ENCODE measurements around the gene OAS3. TPM values are rescaled to one million over a fixed set of nuclear protein-coding genes. Genes with fewer than 3 reads are reported as not detected.

The OAS3 gene
- total RNA-seq, 1 experiment from 2014 or later: 29.5 TPM

- Histone ChIP-seq H3K9me2 (ENCODE audit: insufficient read depth) (no peaks in the 10 kb centered on the region), H3K27me3 (ENCODE audit: insufficient read depth, low read length) (no peaks in the 10 kb centered on the region), H3K9ac (ENCODE audit: low read length) (no peak overlapping the region), H3K9me3 (ENCODE audit: control insufficient read depth in 1 of 2, insufficient read depth in 1 of 2, low read depth in 1 of 2, low read length in 2 of 2) (no peaks in the 10 kb centered on the region), H2AFZ (ENCODE audit: low read depth, low read length, poor library complexity, severe bottlenecking) (no peak overlapping the region), H3K4me2 (ENCODE audit: low read length) (no peak overlapping the region), H3K79me2 (ENCODE audit: insufficient read depth, low read length) (no peaks in the 10 kb centered on the region), H3K27ac (ENCODE audit: low read depth, low read length) (no peak overlapping the region), H4K20me1 (ENCODE audit: insufficient read depth) (no peaks in the 10 kb centered on the region), H3K4me3 (replicated peaks in 1 of 2; ENCODE audit: low read depth in 1 of 2, low read length in 2 of 2) (no peak overlapping the region), H3K36me3 (ENCODE audit: control insufficient read depth in 1 of 2, insufficient read depth in 2 of 2, low read length in 2 of 2) (no peaks in the 10 kb centered on the region), H3K4me1 (ENCODE audit: control insufficient read depth in 1 of 2, insufficient read depth in 2 of 2, low read length in 2 of 2) (peaks cover 0 to 4% of the 10 kb centered on the region in 2 experiments; a peak in 2 of 4 replicates)
- DNase-seq (ENCODE audit: low read depth, low spot score) (no peak), ATAC-seq (no peak)
- intact Hi-C loops (cut with micrococcal nuclease): no loop called here
- no peak for TF ChIP-seq CEBPB (IDR thresholded peaks at IDR 0.05; ENCODE audit: low read depth)
- TF ChIP-seq CTCF (IDR thresholded peaks at IDR 0.05 in 2 of 3, conservative IDR thresholded peaks at IDR 0.05 in 1 of 3; ENCODE audit: borderline replicate concordance in 1 of 3, insufficient read depth in 1 of 3, low read depth in 2 of 3, low read length in 2 of 3): no peak
- no peak for TF ChIP-seq POLR2AphosphoS5 (IDR thresholded peaks at IDR 0.05; ENCODE audit: low read depth, low read length)
- TF ChIP-seq ATF3 (IDR thresholded peaks at IDR 0.05): no peak
- TF ChIP-seq ZFX (IDR thresholded peaks at IDR 0.05): no peak
- CTCF ChIA-PET: interaction anchor here (1.6 kb wide), 1 partner anchor 9 kb away, joined by 4 read pairs; no protein-coding TSS in a partner anchor
- POLR2A ChIA-PET: no interaction called here
- RAD21 ChIA-PET (ENCODE audit: low non-redundant PET in 1 of 2, low total read pairs in 2 of 2, uncharacterized antibody in 2 of 2, unreplicated experiment in 2 of 2): no interaction called here
- BruUV-seq (replicated peaks): no TSS peak
Observed at GRCh38 chr12:112997506-112997905, 59.2 kb downstream of the OAS3 start.

GRCh38 chr12:112998987-112999767 lies 60.9 kb downstream of the OAS3 start:
- no peak for DNase-seq (ENCODE audit: low read depth, low spot score)
- intact Hi-C loops (cut with micrococcal nuclease): no loop called here
- H3K27ac ChIP-seq (ENCODE audit: low read depth, low read length): no peak overlapping the region
- H3K36me3 ChIP-seq (ENCODE audit: control insufficient read depth in 1 of 2, insufficient read depth in 2 of 2, low read length in 2 of 2): no peaks in the 10 kb centered on the region
- no peak overlapping the region for H3K4me3 ChIP-seq (replicated peaks in 1 of 2; ENCODE audit: low read depth in 1 of 2, low read length in 2 of 2)
- peaks cover 0 to 4% of the 10 kb centered on the region in 2 experiments; a peak in 2 of 4 replicates for H3K4me1 ChIP-seq (ENCODE audit: control insufficient read depth in 1 of 2, insufficient read depth in 2 of 2, low read length in 2 of 2)
- H2AFZ ChIP-seq (ENCODE audit: low read depth, low read length, poor library complexity, severe bottlenecking): no peak overlapping the region
- H3K79me2 ChIP-seq (ENCODE audit: insufficient read depth, low read length): no peaks in the 10 kb centered on the region
- no peaks in the 10 kb centered on the region for H4K20me1 ChIP-seq (ENCODE audit: insufficient read depth)
- H3K9ac ChIP-seq (ENCODE audit: low read length): no peak overlapping the region
- no peaks in the 10 kb centered on the region for H3K27me3 ChIP-seq (ENCODE audit: insufficient read depth, low read length)
- ChIA-PET RAD21 (ENCODE audit: low non-redundant PET in 1 of 2, low total read pairs in 2 of 2, uncharacterized antibody in 2 of 2, unreplicated experiment in 2 of 2) (no interaction called here), POLR2A (no interaction called here), CTCF (interaction anchor here (0.6 to 1.6 kb wide), 2 partner anchors 11 to 1400 kb away, joined by 3 to 4 read pairs; no protein-coding TSS in a partner anchor)
- ATAC-seq: no peak
- BruUV-seq (replicated peaks): no TSS peak
- no peak overlapping the region for H3K4me2 ChIP-seq (ENCODE audit: low read length)
- TF ChIP-seq POLR2AphosphoS5 (IDR thresholded peaks at IDR 0.05; ENCODE audit: low read depth, low read length): no peak
- no peak for TF ChIP-seq MAX (IDR thresholded peaks at IDR 0.05)
- no peak for TF ChIP-seq YY1 (IDR thresholded peaks at IDR 0.05; ENCODE audit: extremely low read depth, insufficient replicate concordance, low read depth, low read length)
- H3K9me2 ChIP-seq (ENCODE audit: insufficient read depth): no peaks in the 10 kb centered on the region
- H3K9me3 ChIP-seq (ENCODE audit: control insufficient read depth in 1 of 2, insufficient read depth in 1 of 2, low read depth in 1 of 2, low read length in 2 of 2): no peaks in the 10 kb centered on the region
